ENCODE data around the gene CD320. TPM values are rescaled to one million over a fixed set of nuclear protein-coding genes. Genes with fewer than 3 reads are reported as not detected.

CD320 gene
- total RNA-seq, 4 donors from 2014 or later, result 11.8 to 41.0 (median 22.3) TPM

GRCh38 chr19:8257052-8257443 lies 51.1 kb downstream of the CD320 start:
- DNase-seq (ENCODE audit: low spot score in 2 of 2), result no peak
- Histone ChIP-seq H3K9me3 (no peaks in the 10 kb centered on the region), H3K4me1 (peaks cover 2% of the 10 kb centered on the region), H3K27me3 (no peaks in the 10 kb centered on the region), H3K27ac (no peak overlapping the region), H3K36me3 (peaks cover 61% of the 10 kb centered on the region), H3K4me3 (no peak overlapping the region)
- 63% methylated on average over 5 of the region's 5 CpGs for WGBS
- TF ChIP-seq POLR2AphosphoS5 (IDR thresholded peaks at IDR 0.05), result no peak
- TF ChIP-seq EP300 (IDR thresholded peaks at IDR 0.05), result no peak
- no peak for TF ChIP-seq POLR2A (IDR thresholded peaks at IDR 0.05)

- TF ChIP-seq POLR2AphosphoS5 (IDR thresholded peaks at IDR 0.05) (no peak), EP300 (IDR thresholded peaks at IDR 0.05) (no peak), POLR2A (IDR thresholded peaks at IDR 0.05) (no peak), CTCF (IDR thresholded peaks at IDR 0.05) (no peak)
- H3K27me3 ChIP-seq, result no peaks in the 10 kb centered on the region
- DNase-seq (ENCODE audit: low spot score in 2 of 2), result no peak
- H3K4me1 ChIP-seq, result peaks cover 6% of the 10 kb centered on the region
- no peak overlapping the region for H3K4me3 ChIP-seq
- H3K36me3 ChIP-seq, result peaks cover 55% of the 10 kb centered on the region
- 96% methylated on average over 15 of the region's 15 CpGs for WGBS
- no peak overlapping the region for H3K27ac ChIP-seq
- no peaks in the 10 kb centered on the region for H3K9me3 ChIP-seq
These were observed 51.7 kb downstream of the CD320 start for GRCh38 chr19:8256276-8257051.

DNA sequence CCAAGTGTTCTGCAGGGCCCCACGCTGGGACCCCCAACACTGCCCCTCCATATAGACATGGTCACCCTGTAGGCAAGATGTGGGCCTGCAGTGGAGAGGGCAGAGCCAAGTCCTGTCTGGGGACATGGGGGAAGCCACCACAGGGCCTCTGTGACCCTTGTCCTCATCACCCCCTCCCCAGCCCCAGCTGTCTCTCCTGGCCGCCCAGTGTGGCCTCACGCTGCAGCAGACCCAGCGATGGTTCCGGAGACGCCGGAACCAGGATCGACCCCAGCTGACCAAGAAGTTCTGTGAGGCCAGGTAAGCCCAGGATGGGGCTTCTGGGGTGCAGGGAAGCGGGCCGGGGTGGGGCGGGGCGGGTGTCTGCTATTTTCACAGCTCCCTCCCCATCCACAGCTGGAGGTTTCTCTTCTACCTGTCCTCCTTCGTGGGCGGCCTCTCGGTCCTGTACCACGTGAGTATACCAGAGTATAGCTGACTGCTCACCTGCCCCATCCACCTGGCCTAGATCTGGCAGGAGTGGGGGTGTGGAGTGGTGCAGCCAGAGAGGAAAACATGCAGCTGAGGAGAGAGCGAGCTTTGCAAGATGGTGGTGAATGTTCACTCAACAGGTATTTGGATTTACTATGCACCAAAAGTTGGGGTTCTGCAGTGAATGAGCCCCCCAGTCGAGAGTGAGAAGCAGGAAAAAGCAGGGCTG lies 52.6 kb downstream of the CD320 start:
- peaks cover 54% of the 10 kb centered on the region for H3K36me3 ChIP-seq
- H3K27ac ChIP-seq, result no peak overlapping the region
- peaks cover 15% of the 10 kb centered on the region for H3K4me1 ChIP-seq
- no peak for DNase-seq (ENCODE audit: low spot score in 2 of 2)
- no peak for TF ChIP-seq CTCF (IDR thresholded peaks at IDR 0.05)
- TF ChIP-seq EP300 (IDR thresholded peaks at IDR 0.05), result no peak
- no peak overlapping the region for H3K4me3 ChIP-seq
- H3K9me3 ChIP-seq, result no peaks in the 10 kb centered on the region
- H3K27me3 ChIP-seq, result no peaks in the 10 kb centered on the region
- WGBS, result 81% methylated on average over 8 of the region's 18 CpGs

GRCh38 chr19:8254286-8255001 lies 53.7 kb downstream of the CD320 start:
- Histone ChIP-seq H3K4me1 (peaks cover 16% of the 10 kb centered on the region), H3K4me3 (no peak overlapping the region), H3K27ac (no peak overlapping the region), H3K27me3 (no peaks in the 10 kb centered on the region), H3K9me3 (no peaks in the 10 kb centered on the region), H3K36me3 (peaks cover 51% of the 10 kb centered on the region)
- DNase-seq (ENCODE audit: low spot score in 2 of 2), result no peak
- WGBS, result 85% methylated on average over 10 of the region's 11 CpGs
- TF ChIP-seq EP300 (IDR thresholded peaks at IDR 0.05), result no peak
- TF ChIP-seq CTCF (IDR thresholded peaks at IDR 0.05), result no peak
- no peak for TF ChIP-seq POLR2A (IDR thresholded peaks at IDR 0.05)
- no peak for TF ChIP-seq POLR2AphosphoS5 (IDR thresholded peaks at IDR 0.05)

DNA sequence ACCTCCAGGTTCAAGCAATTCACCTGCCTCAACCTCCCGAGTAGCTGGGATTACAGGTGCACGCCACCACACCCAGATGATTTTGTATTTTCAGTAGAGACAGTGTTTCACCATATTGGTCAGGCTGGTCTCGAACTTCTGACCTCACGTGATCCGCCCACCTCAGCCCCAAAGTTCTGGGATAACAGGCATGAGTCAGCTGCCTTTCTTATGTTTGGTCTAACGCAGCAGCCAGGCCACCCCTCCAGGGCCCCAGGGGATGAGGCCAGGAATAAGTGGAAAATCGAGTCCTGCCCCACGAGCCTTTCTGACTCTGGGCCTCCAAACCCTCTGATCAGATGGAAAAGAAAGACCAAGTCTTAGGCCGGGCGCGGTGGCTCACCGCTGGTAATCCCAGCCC lies 54.5 kb downstream of the CD320 start:
- H3K9me3 ChIP-seq, result no peaks in the 10 kb centered on the region
- no peak overlapping the region for H3K4me3 ChIP-seq
- H3K27me3 ChIP-seq, result no peaks in the 10 kb centered on the region
- peaks cover 16% of the 10 kb centered on the region for H3K4me1 ChIP-seq
- WGBS, result 87% methylated on average over 11 of the region's 12 CpGs
- no peak overlapping the region for H3K27ac ChIP-seq
- H3K36me3 ChIP-seq, result peaks cover 44% of the 10 kb centered on the region
- TF ChIP-seq POLR2AphosphoS5 (IDR thresholded peaks at IDR 0.05) (no peak), CTCF (IDR thresholded peaks at IDR 0.05) (no peak), POLR2A (IDR thresholded peaks at IDR 0.05) (no peak), EP300 (IDR thresholded peaks at IDR 0.05) (no peak)
- no peak for DNase-seq (ENCODE audit: low spot score in 2 of 2)
